ENCODE measurements around the gene IL34.

Gene IL34

DNA sequence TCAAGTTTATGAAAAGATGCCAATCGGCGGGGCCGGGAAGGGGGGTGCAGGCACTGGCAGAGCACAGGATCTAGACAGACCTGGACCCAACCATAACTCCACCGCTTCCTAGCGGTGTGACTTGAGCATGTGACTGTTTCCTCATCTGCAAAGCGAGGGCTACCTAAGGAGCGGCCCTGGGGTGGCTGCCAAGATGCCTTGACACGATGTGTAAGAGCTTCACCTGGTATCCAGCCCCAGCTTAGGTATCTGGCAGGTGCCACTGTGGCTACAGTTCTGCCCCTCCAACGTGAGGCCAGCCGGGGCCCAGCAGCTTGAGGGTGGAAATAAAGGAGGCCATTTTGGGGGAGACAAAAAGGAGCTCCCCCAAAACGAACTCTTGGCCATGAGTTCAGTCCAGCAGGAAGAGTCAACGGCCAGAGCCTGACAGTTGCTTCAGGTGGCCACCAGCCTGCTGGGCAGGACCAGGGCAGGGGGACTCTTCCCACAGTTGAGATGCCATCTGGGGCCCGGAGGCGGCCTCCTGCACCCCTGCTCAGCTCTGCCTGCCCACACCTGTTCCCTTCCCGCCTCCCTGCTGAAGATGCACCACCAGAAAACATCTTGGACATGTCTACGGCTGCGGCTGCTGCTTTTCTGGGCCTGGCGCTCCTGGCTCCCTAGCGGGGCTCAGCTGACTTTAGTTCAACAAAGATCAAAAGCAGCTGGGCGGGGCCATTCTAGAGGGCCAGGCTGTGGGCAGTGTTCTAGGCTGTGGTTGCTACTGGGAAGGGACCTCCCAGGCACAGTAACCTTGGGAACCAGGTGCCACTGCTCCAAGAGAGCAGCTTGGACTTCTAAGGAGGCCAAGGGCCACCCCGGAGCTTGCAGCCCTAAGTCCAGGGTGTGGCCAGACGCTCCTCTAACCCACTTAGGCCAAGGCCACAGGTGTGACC is 42.9 kb downstream of the IL34 start:
- DNase-seq (ENCODE audit: low read depth): no peak

DNA sequence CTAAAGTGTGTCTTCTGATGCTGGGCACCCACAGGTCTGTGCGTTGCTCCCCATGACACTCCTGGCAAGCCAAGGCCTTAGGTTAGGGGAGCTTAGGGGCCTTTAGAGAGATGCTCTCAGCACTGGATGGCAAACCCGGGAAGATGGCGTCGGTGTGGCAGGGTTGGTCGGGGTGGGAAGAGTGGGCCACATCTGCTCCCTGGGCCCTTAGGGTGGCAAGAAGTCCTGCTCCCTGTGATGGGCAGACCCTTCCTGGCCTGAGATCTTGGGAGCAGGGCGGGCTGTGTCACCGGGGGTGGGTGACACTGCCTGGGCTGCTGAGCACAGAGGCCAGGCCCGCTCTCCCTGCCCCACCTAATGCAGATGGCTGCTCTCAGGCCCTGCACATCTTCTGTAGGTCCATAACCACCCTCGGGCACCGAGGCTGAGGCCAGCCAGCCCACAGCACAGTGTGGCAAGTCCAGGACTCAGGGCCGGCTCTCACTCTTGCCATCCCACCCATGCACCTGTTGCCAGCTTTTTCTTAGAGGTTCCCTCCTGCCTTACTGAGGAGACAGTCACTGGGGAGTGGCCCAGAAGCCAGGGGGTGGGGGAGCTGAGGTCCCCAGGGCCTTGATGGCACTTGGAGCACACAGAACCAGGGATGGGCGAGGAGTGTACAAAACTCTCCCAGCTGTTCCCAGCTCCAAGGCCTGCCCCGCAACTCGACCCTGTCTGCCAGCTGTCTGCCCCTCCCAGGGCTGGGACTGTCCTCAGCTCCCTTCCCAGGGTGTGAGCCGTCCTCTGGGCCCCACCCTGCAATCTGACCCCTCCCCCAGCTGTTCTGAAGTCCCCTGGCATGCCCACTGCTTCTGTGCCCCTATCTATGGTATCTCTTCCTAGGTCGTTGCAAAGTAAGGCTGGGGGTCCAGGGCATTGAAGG is 43.9 kb downstream of the IL34 start:
- no peak for DNase-seq (ENCODE audit: low read depth)

DNA sequence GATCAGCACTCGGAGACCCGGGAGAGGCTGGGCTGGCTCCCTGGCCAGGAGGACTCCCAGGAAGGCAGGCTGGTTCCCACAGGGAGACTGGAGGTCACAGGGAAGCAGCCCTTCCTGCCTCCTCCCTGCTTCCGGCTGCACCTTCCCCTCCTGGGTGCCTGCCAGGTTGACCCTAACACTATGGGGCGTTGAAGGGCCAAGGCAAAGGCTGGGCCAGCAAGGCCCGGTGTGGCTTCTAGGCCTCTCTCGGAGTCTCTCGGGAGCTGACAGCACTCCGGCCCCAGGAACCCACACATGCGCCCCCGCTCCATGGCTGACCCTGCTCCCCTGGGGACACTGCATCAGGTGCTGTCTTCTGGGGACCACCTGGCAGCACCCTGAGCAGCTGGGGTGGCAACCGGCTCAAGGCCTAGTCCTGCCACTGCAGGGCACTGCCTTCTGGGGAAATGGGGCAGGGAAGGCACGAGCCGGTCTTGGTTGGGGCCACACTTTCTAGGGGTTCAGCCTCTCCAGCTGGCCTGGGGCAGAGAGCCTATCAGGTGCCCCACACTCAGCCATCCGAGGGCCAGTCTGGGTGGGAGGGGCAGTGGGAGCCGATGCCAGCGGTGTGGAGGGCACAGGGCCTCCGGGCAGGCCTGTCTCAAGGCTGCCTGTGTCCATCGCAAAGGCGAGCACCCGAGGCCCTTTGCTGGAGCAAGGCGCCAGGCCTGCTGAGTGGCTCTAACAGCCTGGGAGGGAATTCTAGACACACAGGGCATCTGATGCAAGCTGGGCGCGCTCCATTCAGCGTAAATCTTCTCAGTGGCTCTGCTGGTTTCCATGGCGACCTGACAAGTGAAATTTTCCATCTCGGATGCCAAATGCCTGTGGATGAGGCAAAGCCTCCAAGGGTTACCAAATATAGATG is 45.1 kb downstream of the IL34 start:
- DNase-seq (ENCODE audit: low read depth): no peak

GRCh38 chr16:70692130-70692872 is 45.9 kb downstream of the IL34 start:
- no peak for DNase-seq (ENCODE audit: low read depth)

DNA sequence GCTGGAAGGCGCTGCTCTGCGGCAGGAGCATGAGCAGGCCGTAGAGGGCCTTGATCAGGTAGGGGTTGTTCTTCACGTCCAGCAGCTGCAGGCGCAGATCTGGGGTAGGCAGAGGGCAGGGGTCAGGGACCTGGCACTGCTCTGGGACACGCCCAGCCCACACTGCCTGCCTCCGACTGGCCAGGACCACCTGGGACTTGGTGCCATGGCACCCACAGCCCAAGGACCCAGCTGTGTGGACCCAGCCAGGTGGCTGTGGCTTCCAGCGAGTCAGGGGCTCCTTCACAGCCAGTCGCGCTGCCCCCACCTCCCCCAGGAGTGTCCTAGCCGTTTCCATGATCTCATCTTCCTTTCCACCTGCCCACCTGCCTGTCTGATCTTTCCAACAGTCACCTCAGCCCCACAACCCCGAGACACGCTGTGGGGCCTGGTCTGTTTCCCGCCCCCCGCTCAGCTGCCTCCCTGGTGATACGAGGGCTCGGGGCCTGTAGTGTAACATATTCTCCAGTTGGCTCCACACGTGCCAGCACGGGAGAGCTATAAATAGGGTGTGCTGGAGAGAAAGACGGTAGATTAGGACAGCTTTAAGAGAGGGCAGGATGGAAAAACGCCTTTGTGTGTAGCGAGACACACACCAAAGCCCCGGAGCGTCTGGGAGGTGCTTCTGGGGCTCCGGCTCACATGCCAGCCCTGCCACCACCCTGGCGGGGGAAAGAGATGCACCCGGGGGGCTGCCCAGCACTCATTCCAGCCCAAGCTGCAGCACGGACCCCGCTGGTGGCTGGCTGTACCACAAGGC is 46.7 kb downstream of the IL34 start:
- DNase-seq (ENCODE audit: low read depth): no peak

GRCh38 chr16:70694088-70694867 is 47.9 kb downstream of the IL34 start:
- no peak for DNase-seq (ENCODE audit: low read depth)

DNA sequence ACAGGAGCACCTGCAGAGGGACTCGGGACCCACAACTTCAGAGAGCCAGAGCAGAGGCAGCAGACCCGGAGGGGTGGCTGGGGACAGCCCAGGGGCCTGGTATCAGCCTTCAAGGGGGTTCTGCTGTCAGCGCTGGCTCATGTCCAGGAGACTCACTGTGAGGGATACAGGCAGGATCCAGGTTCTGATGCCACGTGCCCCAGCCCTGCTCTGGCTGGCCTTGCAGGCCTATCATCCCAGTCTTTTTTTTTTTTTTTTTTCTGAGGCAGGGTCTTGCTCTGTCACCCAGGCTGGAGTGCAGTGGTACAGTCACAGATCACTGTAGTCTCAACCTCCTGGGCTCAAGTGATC is 48.5 kb downstream of the IL34 start:
- no peak for DNase-seq (ENCODE audit: low read depth)

DNA sequence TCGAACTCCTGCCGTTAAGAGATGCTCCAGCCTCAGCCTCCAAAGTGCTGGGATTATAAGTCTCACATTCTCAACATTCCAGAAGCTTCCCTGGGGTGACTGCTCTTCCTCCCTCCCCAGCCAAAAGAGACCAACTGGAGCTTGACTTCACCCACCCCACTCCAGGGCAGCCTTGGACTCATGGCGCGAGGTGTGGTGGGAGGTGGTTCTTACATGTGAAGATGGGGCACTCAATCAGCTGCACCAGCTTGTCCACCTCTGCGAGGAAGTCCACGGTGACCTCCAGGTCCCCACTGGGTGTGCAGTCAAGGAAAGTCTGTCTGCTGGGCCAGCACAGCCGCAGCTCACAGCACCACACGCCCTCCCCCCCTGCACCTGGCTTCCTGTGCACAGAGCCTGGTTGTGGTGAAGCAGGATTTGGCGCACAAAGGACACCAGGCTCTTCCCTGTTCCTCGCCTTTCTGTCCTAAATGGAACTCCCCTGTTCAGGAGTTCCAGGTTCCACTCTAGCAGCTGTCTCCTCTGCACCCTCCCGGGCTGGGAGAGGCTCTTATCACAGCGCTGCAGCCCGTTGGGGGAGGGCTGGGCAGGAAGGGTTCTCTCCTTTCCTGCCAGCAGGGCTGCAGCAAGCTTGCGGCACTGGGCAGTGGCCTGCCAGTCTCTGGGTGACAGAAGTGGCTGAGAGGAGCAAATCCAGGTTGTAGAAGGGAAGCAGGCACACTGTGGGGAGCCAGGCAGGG is 49.1 kb downstream of the IL34 start:
- DNase-seq (ENCODE audit: low read depth): no peak

DNA sequence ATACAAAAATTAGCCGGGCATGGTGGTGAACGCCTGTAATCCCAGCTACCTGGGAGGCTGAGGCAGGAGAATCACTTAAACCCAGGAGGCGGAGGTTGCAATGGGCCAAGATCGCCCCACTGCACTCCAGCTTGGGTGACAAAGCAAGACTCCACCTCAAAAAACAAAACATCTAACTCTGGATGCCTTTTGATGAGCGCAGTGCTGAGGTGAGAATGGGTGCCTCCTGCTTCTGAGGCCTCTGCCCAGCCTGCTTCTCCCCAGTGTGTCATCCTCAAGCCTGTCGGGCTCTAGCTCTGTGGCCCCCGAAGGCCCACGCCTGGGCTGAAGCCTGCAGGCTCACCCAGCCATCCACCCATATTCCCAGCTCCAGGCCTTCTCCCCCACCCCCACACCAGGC is 50.0 kb downstream of the IL34 start:
- DNase-seq (ENCODE audit: low read depth): no peak

- no peak for DNase-seq (ENCODE audit: low read depth)
Measured at GRCh38 chr16:70696952-70697593, 50.7 kb downstream of the IL34 start.

DNA sequence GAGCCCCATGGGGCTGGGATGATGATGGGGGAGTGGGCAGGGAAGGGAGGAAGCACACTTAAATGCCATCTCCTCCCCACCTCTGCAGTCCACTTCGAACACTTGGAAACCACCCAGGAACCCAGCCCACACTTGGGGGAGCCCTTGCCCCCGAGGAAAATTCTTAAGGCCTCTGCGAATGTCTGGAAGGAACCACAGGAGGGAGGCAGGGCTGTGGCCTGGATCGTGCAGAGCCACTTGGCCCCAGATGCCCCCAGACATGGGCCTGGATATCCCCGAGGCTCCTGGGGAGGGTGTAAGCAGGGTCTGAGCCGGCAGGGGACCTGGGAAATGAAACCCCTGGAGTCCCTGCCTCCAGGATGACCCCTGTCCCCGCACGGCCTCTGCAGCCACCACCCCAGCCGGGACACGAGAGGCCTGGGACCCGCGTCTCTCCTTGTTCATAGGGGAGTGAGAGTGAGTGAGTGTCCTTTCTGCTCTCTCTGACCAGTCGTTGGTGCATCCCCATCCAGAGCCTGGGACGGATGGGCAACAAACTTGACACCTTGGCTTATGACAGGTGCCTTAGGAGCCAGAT is 51.3 kb downstream of the IL34 start:
- no peak for DNase-seq (ENCODE audit: low read depth)

DNA sequence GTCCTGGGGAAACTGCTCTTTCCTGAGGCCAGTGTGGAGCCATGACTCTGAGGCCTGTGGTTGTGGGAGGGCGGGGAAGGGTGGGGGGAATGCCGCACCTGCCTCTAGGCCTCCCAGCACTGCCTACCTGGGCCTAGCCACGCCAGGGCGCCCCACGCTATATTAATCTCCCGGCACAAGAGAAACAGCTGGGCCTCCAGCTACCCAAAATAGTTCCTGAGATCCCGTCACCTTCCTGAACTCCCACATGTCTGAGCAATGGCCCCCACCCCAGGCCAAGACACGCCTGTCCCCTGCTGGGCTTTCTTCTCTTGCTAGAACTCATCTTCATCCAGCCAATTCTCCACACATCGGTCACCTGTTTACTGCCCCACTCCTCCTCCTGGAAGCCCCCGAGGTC is 52.5 kb downstream of the IL34 start:
- no peak for DNase-seq (ENCODE audit: low read depth)

DNA sequence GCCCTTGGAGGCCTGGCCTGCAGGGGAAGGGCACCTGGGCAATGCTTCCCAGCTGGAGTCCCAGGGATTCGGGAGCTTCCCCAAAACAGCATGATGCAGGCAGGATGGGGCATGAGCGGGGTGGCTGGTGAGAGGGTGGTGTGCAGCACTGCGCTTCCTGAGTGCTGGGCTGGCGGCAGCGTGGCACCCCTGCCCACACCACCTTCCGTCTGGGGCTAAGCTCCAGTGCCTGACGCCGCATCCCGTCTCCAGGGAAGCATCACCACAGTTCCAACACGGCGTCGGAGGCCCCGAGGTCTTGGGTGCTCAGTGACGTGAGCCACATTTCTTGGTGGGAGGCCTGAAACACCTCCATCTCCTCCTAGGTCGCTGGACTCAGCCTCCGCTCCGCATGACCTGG is 53.3 kb downstream of the IL34 start:
- no peak for DNase-seq (ENCODE audit: low read depth)

GRCh38 chr16:70700101-70701020 is 54.0 kb downstream of the IL34 start:
- no peak for DNase-seq (ENCODE audit: low read depth)

GRCh38 chr16:70701036-70701435 is 54.7 kb downstream of the IL34 start:
- DNase-seq (ENCODE audit: low read depth): no peak

GRCh38 chr16:70701596-70701995 is 55.2 kb downstream of the IL34 start:
- no peak for DNase-seq (ENCODE audit: low read depth)

DNA sequence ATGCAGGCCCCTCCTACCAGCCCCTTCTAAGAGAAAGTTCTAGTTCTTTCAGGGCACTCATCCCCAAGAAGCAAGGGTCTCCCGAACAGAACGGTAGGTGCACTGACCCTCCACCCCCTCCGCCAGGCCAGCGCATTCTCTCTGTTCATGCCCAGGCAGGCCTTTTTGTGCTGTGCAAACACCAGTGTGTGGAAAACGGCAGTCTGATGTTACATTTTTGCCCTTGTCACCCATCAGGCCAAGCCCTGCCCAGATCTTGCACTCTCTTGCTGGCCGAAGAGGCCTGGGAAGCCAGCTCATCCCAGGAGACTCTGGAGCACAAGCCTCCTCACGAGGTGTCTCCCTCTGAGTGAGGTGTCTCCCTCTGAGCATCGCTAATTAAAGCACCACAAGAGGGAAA is 55.6 kb downstream of the IL34 start:
- DNase-seq (ENCODE audit: low read depth): no peak

Measured in activated gamma-delta T cell treated with anti-CD3 and anti-CD28 coated beads, Interleukin-2, amount 50 U/mL, for 16 hours (primary cell).